ENCODE data around the gene KRT35.

Gene KRT35

DNA sequence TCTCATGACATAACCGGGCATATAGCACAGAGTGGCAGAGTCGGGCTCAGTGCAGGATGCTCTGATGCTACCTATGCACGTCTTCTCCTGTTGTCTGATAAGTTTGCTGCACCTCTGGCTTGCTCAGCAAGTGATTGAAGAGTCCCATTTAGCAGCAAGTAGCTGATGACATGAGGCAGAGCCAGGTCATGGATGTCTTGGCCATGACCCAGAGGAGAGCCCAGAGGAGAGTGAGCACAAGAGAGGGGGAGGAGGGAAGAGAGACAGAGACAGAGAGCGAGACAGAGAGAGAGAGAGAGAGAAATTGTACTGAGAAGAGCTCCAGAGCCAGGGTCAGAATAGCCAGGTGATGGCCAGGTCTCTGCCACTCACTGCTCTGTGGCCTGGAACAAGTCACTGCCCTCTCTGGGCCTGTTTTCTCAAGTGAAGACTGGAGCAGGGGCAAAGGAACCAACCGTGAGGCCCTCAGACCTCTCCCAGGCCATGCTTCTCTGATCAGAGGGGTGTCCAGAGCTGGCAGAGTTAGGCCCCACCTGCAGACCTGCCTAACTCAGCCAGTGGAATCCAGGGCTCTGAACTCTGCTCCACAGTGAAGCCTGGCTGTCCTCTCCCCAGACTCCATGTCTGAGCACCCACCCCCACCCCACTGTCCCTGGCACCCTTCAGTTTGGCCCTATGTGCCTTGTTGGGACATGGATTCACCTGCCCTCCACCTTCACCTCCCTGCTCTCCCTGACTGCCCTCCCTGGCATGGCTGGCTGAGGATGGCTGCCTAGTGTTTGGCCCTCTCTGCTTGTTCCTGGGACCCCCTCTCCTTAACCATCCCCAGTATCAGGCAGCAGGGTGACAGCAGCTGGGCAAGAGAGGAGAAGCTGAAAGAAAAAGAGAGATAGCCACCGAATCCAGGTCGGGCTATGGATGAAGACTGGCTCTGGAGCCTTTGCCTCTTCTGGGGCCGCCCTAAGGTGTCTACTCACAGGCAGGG, 4.3 kb upstream of the KRT35 start:
- H3K4me3 Mint-ChIP-seq: no peak overlapping the region
- H3K9me3 Mint-ChIP-seq (ENCODE audit: low read depth): no peaks in the 10 kb centered on the region
- H3K36me3 Mint-ChIP-seq: no peaks in the 10 kb centered on the region
- no peak overlapping the region for H3K27ac Mint-ChIP-seq
- H3K4me1 Mint-ChIP-seq (ENCODE audit: low read depth): peaks cover 3% of the 10 kb centered on the region
- peaks cover 2% of the 10 kb centered on the region for H3K27me3 Mint-ChIP-seq

DNA sequence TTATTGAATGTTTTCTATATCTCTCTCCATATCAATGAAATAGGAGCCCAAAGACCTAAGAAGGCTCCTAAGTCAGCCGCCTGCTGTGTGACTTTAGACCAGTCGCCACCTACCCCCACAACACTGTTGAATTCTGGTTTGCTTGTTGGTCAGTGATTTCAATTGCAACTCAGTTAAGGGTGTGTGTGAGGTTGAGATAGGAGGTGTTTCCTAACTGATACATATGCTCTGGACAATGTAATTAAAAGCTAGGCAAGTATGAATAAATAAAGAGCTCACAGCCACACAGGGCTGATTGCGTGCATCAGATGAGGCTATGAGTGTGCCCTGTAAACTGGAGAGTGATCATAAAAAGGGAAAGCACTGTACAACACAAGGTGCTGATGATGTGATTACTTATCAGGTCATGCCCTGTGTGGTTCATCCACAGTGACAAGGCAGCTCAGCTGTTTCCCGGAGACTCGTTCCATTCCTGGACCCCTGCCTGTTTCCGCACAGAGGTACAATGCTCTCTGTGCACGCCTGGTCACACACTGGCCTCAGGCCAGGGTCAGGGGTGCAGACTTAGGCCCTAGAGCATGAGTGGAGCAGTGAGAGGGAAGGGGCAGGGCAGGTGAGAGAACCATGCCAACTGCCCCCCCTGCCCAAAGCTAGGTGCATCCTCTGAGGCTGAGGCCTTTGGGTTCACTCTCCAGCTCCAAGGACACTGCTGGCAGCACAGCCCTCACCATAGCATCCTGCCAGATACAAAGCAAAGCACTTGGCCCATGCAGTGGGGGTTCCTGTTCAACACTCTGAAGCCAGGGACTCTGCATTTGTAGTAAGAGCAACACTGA, 3.3 kb upstream of the KRT35 start:
- Mint-ChIP-seq H3K9me3 (ENCODE audit: low read depth) (no peaks in the 10 kb centered on the region), H3K27me3 (peaks cover 2% of the 10 kb centered on the region), H3K4me1 (ENCODE audit: low read depth) (no peaks in the 10 kb centered on the region), H3K27ac (no peak overlapping the region), H3K4me3 (no peak overlapping the region), H3K36me3 (no peaks in the 10 kb centered on the region)

DNA sequence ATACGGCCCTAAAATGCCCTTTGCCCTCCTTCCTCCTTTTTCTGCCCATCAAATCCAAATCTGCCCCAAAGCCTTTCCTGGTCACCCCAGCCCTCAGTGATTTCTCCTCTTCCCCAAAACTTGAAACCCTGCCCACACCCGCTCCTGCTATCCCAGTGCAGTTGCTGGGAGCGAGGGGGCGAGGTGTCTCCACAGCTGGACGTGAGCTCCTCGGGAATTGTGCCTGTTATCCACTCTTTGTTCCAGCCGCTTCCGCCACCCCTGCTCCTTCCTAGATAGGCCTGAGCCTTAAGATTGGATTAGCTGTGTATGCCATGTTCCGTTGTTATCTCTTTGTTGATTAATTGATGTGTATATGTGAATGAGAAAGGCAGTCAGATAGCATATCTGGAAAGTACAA, 2.6 kb upstream of the KRT35 start:
- Mint-ChIP-seq H3K4me3 (no peak overlapping the region), H3K36me3 (no peaks in the 10 kb centered on the region), H3K27ac (no peak overlapping the region), H3K9me3 (ENCODE audit: low read depth) (no peaks in the 10 kb centered on the region), H3K27me3 (peaks cover 2% of the 10 kb centered on the region), H3K4me1 (ENCODE audit: low read depth) (no peaks in the 10 kb centered on the region)

DNA sequence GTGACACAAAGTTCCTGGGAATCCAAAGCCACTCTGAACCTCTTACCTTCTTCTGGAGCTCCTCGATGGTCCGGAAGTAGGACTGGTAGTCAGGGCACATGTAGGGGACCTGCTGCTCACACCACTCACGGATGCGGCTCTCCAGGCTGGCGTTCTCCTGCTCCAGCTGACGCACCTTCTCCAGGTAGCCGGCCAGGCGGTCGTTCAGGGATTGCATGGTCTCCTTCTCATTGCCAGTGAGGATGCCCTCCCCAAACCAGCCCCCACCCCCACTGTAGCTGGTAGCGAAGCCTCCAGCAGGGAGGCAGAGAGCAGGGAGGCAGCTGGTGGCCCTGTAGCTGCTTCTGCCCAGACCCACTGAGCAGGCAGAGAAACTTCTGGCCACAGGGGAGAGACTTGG, 370 bp downstream of the KRT35 start:
- Mint-ChIP-seq H3K4me1 (ENCODE audit: low read depth) (no peaks in the 10 kb centered on the region), H3K4me3 (no peak overlapping the region), H3K27me3 (no peaks in the 10 kb centered on the region), H3K27ac (no peak overlapping the region), H3K36me3 (no peaks in the 10 kb centered on the region), H3K9me3 (ENCODE audit: low read depth) (no peaks in the 10 kb centered on the region)

DNA sequence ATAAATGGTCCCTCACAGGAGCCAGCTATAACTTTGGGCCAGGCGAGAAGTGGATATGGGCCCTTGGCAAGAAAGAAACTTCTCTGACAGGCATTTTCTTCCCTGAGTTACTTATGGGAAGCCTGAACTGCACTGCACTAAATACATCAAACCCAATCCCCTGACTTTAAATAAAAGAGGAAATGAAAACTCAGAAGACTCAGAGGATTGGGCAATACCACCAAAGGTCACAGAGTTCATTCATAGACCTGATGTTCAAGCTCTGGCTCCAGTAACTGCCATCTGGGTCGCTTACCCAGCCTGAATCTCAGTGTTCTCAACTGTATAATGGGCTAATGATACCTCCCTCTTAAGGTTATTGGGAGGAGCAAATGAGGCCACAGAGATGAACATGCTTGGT, 815 bp downstream of the KRT35 start:
- Mint-ChIP-seq H3K4me1 (ENCODE audit: low read depth) (no peaks in the 10 kb centered on the region), H3K27me3 (no peaks in the 10 kb centered on the region), H3K9me3 (ENCODE audit: low read depth) (no peaks in the 10 kb centered on the region), H3K4me3 (no peak overlapping the region), H3K27ac (no peak overlapping the region), H3K36me3 (no peaks in the 10 kb centered on the region)

DNA sequence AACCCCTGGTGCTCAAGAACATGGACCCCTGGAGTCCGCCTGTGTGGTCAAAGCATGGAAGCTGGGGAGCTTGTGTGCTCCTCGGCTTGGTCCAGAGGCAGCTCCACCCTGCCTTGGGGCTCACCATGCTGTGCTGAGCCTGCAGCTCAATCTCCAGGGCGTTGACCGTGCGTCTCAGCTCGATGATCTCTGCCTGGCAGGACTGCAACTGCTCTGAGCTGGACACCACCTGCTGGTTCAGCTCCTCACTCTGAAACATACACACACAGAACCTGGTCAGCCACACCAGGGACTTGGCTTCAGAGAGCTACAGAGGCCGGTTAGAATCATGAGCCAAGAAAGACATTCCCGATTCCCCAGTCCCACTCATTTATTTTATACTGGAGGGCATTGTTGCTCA, 2.7 kb downstream of the KRT35 start:
- H3K36me3 Mint-ChIP-seq: no peaks in the 10 kb centered on the region
- no peaks in the 10 kb centered on the region for H3K9me3 Mint-ChIP-seq (ENCODE audit: low read depth)

DNA sequence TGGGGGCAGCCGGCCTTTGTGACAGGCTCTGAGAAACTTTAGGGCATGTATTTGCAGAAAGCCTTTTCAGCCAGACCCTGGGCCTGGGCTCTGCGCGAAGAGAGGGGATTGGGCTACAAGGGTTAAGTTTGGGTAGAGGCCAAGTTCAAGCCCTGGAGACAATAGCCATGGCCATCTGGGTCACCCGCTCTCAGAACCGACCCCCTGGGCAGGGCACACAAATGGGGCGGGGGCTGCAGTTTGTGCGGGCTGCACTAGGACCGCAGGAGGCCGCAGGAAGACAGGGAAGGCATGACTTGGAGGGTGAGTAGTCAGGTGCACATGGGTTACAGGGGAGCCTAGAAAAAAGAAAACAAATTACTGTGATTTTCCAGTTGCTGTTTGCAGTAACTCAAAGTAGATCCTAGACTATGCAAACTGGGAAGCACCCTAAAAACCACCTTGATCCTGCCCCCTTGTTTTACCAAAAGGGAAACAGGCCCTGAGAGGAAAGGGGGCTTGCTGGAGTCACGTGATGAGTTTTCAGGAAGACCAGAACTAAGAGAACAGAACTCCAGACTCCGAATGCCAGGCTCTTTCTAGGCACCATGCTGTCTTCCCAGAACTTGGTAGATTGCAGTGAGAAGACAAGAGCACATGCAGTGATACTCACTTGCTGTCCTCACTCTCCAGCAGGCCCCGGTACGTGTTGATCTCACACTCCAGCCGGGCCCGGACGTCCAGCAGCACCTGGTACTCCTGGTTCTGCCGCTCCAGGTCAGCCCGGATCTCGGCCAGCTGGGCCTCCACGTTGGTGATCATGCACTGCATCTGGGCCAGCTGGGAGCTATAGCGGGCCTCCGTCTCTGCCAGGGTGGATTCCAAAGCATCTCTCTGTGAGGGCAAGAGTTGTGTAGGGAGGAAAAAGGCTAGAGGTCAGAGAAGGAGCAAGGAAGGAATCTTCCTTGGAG, 3.8 kb downstream of the KRT35 start:
- no peak overlapping the region for H3K4me3 Mint-ChIP-seq
- H3K9me3 Mint-ChIP-seq (ENCODE audit: low read depth): no peaks in the 10 kb centered on the region

More for the DNA sequence above, 2.7 kb downstream of the KRT35 start:
- Mint-ChIP-seq H3K27ac (no peak overlapping the region), H3K27me3 (no peaks in the 10 kb centered on the region), H3K4me3 (no peak overlapping the region), H3K4me1 (ENCODE audit: low read depth) (no peaks in the 10 kb centered on the region)

DNA sequence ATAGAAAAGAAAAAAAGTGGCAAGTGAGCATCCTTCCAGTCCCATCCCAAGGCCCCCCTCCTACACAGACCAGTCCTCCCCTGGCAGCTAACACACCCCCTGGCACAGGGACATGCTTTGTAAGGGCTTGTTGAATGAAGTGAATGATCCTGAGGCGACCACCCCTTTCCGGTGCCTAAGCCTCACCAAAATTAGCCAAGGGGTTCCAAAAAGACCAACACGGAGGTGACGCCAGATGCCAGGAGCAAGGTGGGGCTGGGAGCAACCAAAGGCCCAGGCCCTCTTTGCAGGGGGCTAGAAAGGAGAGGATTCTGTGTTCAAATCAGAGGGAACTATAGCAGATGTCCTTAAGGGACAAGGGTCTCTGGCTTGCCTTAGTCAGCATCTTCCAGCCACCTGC, 5.5 kb downstream of the KRT35 start:
- Mint-ChIP-seq H3K4me1 (ENCODE audit: low read depth) (no peaks in the 10 kb centered on the region), H3K27me3 (no peaks in the 10 kb centered on the region), H3K36me3 (peaks cover 6% of the 10 kb centered on the region), H3K4me3 (no peak overlapping the region), H3K27ac (no peak overlapping the region), H3K9me3 (ENCODE audit: low read depth) (no peaks in the 10 kb centered on the region)

More for the DNA sequence above, 3.8 kb downstream of the KRT35 start:
- H3K36me3 Mint-ChIP-seq: peaks cover 2% of the 10 kb centered on the region
- no peaks in the 10 kb centered on the region for H3K27me3 Mint-ChIP-seq
- no peak overlapping the region for H3K27ac Mint-ChIP-seq
- no peaks in the 10 kb centered on the region for H3K4me1 Mint-ChIP-seq (ENCODE audit: low read depth)

DNA sequence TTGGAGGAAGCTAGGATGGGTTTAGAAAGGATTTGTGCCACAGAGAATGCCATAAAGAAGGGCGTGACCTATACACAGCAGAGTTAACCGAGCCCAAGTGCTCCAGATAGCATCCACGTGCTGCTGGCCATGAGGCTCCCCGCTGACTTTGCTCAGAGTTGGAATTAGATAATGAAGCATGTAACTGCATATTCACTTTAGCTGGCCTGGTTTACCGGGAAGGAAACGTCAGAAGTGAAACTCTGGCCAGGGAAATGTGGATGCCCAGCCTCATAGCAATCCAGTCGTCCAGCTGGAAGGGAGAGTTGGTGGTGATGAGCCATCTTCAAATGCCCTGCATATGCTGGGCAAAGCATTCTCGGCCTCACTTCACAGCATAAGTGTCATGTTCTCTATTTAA, 6.1 kb downstream of the KRT35 start:
- peaks cover 6% of the 10 kb centered on the region for H3K36me3 Mint-ChIP-seq
- no peaks in the 10 kb centered on the region for H3K27me3 Mint-ChIP-seq
- H3K4me1 Mint-ChIP-seq (ENCODE audit: low read depth): no peaks in the 10 kb centered on the region
- H3K9me3 Mint-ChIP-seq (ENCODE audit: low read depth): no peaks in the 10 kb centered on the region
- H3K4me3 Mint-ChIP-seq: no peak overlapping the region
- H3K27ac Mint-ChIP-seq: no peak overlapping the region

DNA sequence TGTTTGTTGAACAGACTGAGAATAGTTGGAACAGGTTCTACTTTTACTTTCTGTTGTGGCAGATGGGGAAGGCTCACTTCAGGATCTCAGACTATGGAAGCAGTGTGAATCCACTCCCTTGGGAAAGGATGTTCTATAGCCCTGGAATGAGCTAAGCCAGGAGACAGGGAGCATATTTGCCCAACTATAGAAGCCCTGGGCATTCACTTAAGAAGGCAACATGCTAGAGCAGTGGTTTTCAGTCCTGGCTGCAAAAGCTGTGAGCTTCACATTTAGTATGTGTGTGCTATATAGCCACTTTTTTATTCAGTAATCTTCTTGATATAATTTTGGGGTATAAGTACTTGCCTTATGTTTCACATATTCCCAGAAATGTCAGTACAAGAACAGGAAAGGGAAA, 12.6 kb downstream of the KRT35 start:
- H3K27ac Mint-ChIP-seq: no peak overlapping the region
- H3K36me3 Mint-ChIP-seq: peaks cover 6% of the 10 kb centered on the region
- no peak overlapping the region for H3K4me3 Mint-ChIP-seq
- no peaks in the 10 kb centered on the region for H3K9me3 Mint-ChIP-seq (ENCODE audit: low read depth)
- H3K4me1 Mint-ChIP-seq (ENCODE audit: low read depth): no peaks in the 10 kb centered on the region
- H3K27me3 Mint-ChIP-seq: no peaks in the 10 kb centered on the region

DNA sequence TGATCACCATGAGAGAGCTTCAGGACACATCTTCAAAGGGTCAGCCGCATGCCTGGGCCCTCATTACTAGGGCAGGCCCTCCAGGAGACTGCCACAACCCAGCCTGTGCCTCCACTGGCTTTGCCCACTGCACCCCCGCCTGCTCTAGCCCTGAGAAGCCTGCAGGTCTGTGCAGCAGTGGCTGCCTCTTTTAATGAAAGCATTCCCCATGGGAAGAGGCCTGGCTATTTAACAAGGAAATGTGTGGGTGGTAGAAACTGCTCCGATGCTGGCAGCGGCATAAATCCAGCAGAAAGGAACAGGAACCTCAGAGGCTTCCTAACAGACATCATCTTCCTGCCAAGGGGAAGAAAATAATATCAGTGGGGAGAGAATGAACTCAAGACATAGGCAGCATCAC, 13.4 kb downstream of the KRT35 start:
- H3K4me1 Mint-ChIP-seq (ENCODE audit: low read depth): no peaks in the 10 kb centered on the region

DNA sequence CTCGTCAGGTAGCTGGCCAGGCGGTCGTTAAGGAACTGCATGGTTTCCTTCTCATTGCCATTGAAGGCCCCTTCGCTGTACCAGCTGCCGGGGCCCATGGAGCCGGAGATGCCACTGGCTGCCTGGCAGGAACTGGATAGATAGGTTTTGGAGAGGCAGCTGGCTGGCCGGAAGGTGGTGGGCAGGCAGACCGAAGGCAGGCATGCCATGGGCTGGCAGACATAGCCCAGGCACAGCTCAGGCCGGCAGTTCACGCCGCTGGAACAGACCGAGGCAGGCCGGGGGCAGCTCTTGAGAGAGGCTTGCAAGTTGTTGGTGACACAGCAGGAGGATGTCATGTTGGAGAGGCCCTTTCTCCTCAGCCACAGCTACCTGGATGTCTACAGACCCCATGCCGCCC, 14.0 kb downstream of the KRT35 start, which contains the start of gene KRT32:
TSS of gene KRT32 (minus strand) at position 399 of the 400 bp plus-strand sequence. CDS start at position 338, 61 bp downstream.
- Mint-ChIP-seq H3K36me3 (peaks cover 3% of the 10 kb centered on the region), H3K4me1 (ENCODE audit: low read depth) (no peaks in the 10 kb centered on the region), H3K27ac (no peak within 1 kb of the TSS), H3K27me3 (no peaks in the 10 kb centered on the region), H3K4me3 (no peak within 1 kb of the TSS), H3K9me3 (ENCODE audit: low read depth) (no peaks in the 10 kb centered on the region)

More for the DNA sequence above, 13.4 kb downstream of the KRT35 start:
- Mint-ChIP-seq H3K27ac (no peak overlapping the region), H3K27me3 (no peaks in the 10 kb centered on the region), H3K9me3 (ENCODE audit: low read depth) (no peaks in the 10 kb centered on the region), H3K4me3 (no peak overlapping the region), H3K36me3 (peaks cover 3% of the 10 kb centered on the region)

DNA sequence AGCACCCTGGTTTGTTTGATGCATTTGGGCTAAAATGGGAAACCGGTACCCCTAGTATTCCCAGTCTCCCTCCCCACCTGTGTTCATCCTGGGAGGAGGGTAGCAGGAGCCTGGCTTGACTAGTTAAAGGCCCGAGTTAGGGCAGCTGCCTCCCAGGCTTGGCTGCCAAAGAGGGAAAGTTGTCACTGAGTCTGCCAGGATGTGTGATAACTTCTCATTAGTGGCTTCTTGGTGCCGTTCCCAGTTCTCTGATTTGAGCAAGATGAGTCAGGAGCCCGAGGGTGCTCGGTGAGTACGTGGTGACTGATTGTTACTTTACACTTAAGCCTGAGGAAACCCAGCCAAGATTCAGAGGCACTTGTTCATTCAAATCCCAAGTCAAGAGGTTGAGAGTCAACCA, 16.3 kb downstream of the KRT35 start:
- Mint-ChIP-seq H3K4me1 (ENCODE audit: low read depth) (no peaks in the 10 kb centered on the region), H3K4me3 (no peak overlapping the region), H3K9me3 (ENCODE audit: low read depth) (no peaks in the 10 kb centered on the region), H3K27ac (no peak overlapping the region), H3K36me3 (no peaks in the 10 kb centered on the region), H3K27me3 (no peaks in the 10 kb centered on the region)

DNA sequence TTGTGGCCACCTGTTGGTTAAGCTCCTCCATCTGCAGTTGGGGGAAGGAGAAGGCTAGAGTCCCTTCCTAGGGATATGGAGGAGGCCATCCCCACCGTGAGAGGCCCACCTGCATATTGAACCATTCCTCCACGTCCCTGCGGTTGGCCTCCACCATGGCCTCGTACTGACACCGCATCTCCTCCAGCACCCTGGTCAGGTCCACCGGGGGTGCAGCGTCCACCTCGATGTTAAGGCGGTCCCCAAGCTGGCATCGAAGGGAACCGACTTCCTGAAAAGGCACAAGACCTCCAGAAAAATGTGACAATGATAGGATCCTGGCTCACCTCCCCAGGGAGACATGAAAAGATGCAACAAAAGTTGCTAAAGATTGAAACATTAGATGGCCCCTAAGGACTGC, 16.8 kb downstream of the KRT35 start:
- H3K4me3 Mint-ChIP-seq: no peak overlapping the region
- H3K9me3 Mint-ChIP-seq (ENCODE audit: low read depth): no peaks in the 10 kb centered on the region
- H3K4me1 Mint-ChIP-seq (ENCODE audit: low read depth): no peaks in the 10 kb centered on the region
- H3K36me3 Mint-ChIP-seq: no peaks in the 10 kb centered on the region
- H3K27ac Mint-ChIP-seq: no peak overlapping the region
- H3K27me3 Mint-ChIP-seq: no peaks in the 10 kb centered on the region
